Dermis blood vessel endothelial cell (primary cell): Measurements from ENCODE around the gene KIF6. TPM values are rescaled to one million over a fixed set of nuclear protein-coding genes. Genes with fewer than 3 reads are reported as not detected.

ENCODE experiments used
- DNase-seq: peaks from one replicate; pipeline ENCODE4 v3.0.0; 2010
- total RNA-seq: library from RNA; depleted of rRNA; stranded (reverse); fragments of >200 nt; gene quantifications from 2 replicates; pipeline ENCODE4 v1.2.3, GENCODE V29; 2014

Gene KIF6
- total RNA-seq, 1 donor from 2014 or later = not detected

- no peak for DNase-seq
Measured at GRCh38 chr6:39441986-39442385, 283.2 kb downstream of the KIF6 start.

- no peak for DNase-seq
Measured at GRCh38 chr6:39441301-39441700, 283.9 kb downstream of the KIF6 start.

GRCh38 chr6:39440039-39440426 lies 285.2 kb downstream of the KIF6 start:
- peak; percentile 55 for DNase-seq

GRCh38 chr6:39439342-39440038 lies 285.7 kb downstream of the KIF6 start:
- DNase-seq = peak; percentile 9

GRCh38 chr6:39433630-39434029 lies 291.6 kb downstream of the KIF6 start:
- DNase-seq = no peak

- no peak for DNase-seq
Measured at GRCh38 chr6:39432330-39433025, 292.7 kb downstream of the KIF6 start.

GRCh38 chr6:39430871-39431523 lies 294.2 kb downstream of the KIF6 start:
- peak; percentile 23 for DNase-seq

GRCh38 chr6:39430446-39430845 lies 294.8 kb downstream of the KIF6 start:
- no peak for DNase-seq

GRCh38 chr6:39428816-39429215 lies 296.4 kb downstream of the KIF6 start:
- DNase-seq = no peak

- no peak for DNase-seq
Measured at GRCh38 chr6:39428152-39428551, 297.1 kb downstream of the KIF6 start.

- DNase-seq = peak; percentile 93
Measured at GRCh38 chr6:39426073-39426456, 299.1 kb downstream of the KIF6 start.

GRCh38 chr6:39425346-39426072 lies 299.7 kb downstream of the KIF6 start:
- peak; percentile 19 for DNase-seq

- no peak for DNase-seq
Measured at GRCh38 chr6:39424831-39425230, 300.4 kb downstream of the KIF6 start.

GRCh38 chr6:39422238-39422637 lies 303.0 kb downstream of the KIF6 start:
- no peak for DNase-seq

- DNase-seq = peak; percentile 20
Measured at GRCh38 chr6:39421383-39422225, 303.6 kb downstream of the KIF6 start.

GRCh38 chr6:39420300-39421265 lies 304.6 kb downstream of the KIF6 start:
- no peak for DNase-seq

GRCh38 chr6:39419607-39420006 lies 305.6 kb downstream of the KIF6 start:
- DNase-seq = no peak

- DNase-seq = peak; percentile 6
Measured at GRCh38 chr6:39417440-39417839, 307.8 kb downstream of the KIF6 start.

GRCh38 chr6:39416728-39417127 lies 308.5 kb downstream of the KIF6 start:
- peak; percentile 54 for DNase-seq

- peak; percentile 25 for DNase-seq
Measured at GRCh38 chr6:39416026-39416425, 309.2 kb downstream of the KIF6 start.

- DNase-seq = no peak
Measured at GRCh38 chr6:39415482-39415881, 309.7 kb downstream of the KIF6 start.
